ENCODE measurements around the gene INTS12. TPM values are rescaled to one million over a fixed set of nuclear protein-coding genes. Genes with fewer than 3 reads are reported as not detected.

The INTS12 gene
- total RNA-seq, 2 experiments from 2014 or later: 21.6 to 24.1 TPM

Other genes with a start within 250 kb of the INTS12 start
- gene PPA2, start 234.6 kb downstream of the INTS12 start, total RNA-seq: 100 to 1,000 TPM; 114 to 117 TPM
- gene ARHGEF38, start 156.1 kb downstream of the INTS12 start, total RNA-seq: not detected
- 10 to 100 TPM; 16.2 to 17.5 TPM for gene GSTCD, start 95 bp upstream of the INTS12 start, total RNA-seq
- not detected for gene NPNT, start 186.8 kb upstream of the INTS12 start, total RNA-seq

Measured in activated CD8-positive, alpha-beta T cell treated with anti-CD3 and anti-CD28 coated beads for 36 hours (primary cell).